Measurements from ENCODE around the gene ZFAND3.

DNA sequence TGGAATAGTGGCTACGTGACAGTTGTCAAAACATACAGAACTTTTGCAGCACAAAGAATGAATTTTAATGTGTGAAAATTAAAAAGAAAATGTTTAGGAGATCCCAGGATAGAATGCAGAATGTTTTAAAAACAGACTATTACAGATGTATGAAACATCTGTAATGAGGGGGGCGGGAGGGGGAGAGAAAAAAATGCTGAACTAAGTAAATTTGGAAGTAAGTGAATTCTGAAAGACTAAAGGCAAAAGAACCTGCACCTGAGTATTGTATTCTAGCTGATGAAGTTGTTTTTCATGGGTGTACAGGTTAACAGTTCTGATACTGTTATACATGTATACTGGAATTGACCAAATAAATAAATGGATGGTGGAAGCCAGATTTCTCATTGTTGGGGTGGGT is 178.8 kb downstream of the ZFAND3 start:
- TF ChIP-seq CTCF (IDR thresholded peaks at IDR 0.05; ENCODE audit: low read length) (no peak), EZH2 (IDR thresholded peaks at IDR 0.05; ENCODE audit: borderline replicate concordance, low read length) (no peak)

Measured in OCI-LY1 (cell line).